Psoas muscle (tissue), 8 donors: ENCODE measurements around the gene TSPAN10. TPM values are rescaled to one million over a fixed set of nuclear protein-coding genes. Genes with fewer than 3 reads are reported as not detected.
"Not testable (repeated sequence)": the region's sequence is repeated elsewhere in the genome, so short reads cannot be mapped to it uniquely, and the experiment has no call there.

Source experiments
- ATAC-seq, 4 donors: fragments of 200-7000 bp; cut with Tn5 transposase; one replicate each; pipeline ENCODE4 v1.9.1; 2020; ENCODE audit warnings: moderate library complexity in 3 of 4, mild to moderate bottlenecking in 2 of 4
- DNase-seq, 2 donors: peaks; one replicate each; pipeline ENCODE4 v3.0.0-alpha.2; 2020
- H3K27ac ChIP-seq: fragments of 200-600 bp; one replicate; pipeline ENCODE4 v1.8.0; 2022
- H3K27me3 ChIP-seq, 3 donors: fragments of 200-600 bp in 1 of 3; one replicate each; pipeline versions ENCODE4 v1.6.1 to v1.8.0; 2013 to 2022; ENCODE audit warnings: low read length in 2 of 3, mild to moderate bottlenecking in 2 of 3, moderate library complexity in 1 of 3; ENCODE audit not compliant: insufficient read depth in 3 of 3
- H3K36me3 ChIP-seq, 2 donors: fragments of 200-600 bp in 1 of 2; one replicate each; pipeline versions ENCODE4 v1.6.1 to v1.8.0; 2013 to 2022; ENCODE audit warnings: low read depth in 1 of 2, mild to moderate bottlenecking in 1 of 2, moderate library complexity in 1 of 2; ENCODE audit not compliant: insufficient read depth in 1 of 2
- H3K4me1 ChIP-seq: fragments of 200-600 bp; one replicate; pipeline ENCODE4 v1.8.0; 2022
- H3K4me3 ChIP-seq: fragments of 200-600 bp; one replicate; pipeline ENCODE4 v1.8.0; 2022; ENCODE audit warnings: mild to moderate bottlenecking
- H3K9me3 ChIP-seq: fragments of 200-600 bp; one replicate; pipeline ENCODE4 v1.8.0; 2022
- WGBS, 3 donors: extraction: QIAGEN DNeasy Blood & Tissue Kit; methylation state at CpG; one replicate each; pipeline versions ENCODE4 v1.1.6 to v1.1.7; 2013; 5-methylcytosine and 5-hydroxymethylcytosine counted together
- intact Hi-C, 2 donors: fragments of 100-400 bp; cut with DNase I; formaldehyde crosslinking; loops; one replicate each; pipeline versions ENCODE4 v1.11.0 to v1.14.2; 2022
- polyA plus RNA-seq, 3 donors: library from polyadenylated mRNA; stranded (reverse); fragments of 200-250 nt; gene quantifications; one replicate each; pipeline ENCODE4 v1.2.3, GENCODE V29; 2013
- total RNA-seq, 4 donors: library from RNA; stranded (reverse); fragmentation: NEBNext Ultra II Directional in 2 of 4; extraction: Animal tissue kit (Norgen Biotek cat#: 25700) in 2 of 4; gene quantifications; one replicate each; pipeline versions ENCODE4 v1.2.1 to v1.2.4, GENCODE V29; 2021 to 2023
- TF ChIP-seq, protein P1 (sequence below): fragments of 200-600 bp; IDR thresholded peaks from one replicate; pipeline ENCODE4 v1.8.0; 2022; ENCODE audit warnings: antibody characterized with exemption
- donor health status: healthy with polysubstance abuse.
- donor health status: DM: no; HTN: no; CAD: no; lungs with moderate emphysema.
- donor health status: Bipolar disorder and iron deficiency.
- donor health status: healthy.
- donor health status: DM: yes; HTN: yes; CAD: no.
- donor health status: DM: no; HTN: no; CAD: no.
- donor health status: DM: no; HTN: no; CAD: no.
- donor health status: DM: yes; HTN: yes; CAD: no.

TSPAN10 gene
- total and polyA plus RNA-seq, 7 donors: 0.09 to 0.67 (median 0.22) TPM; not detected in 2

GRCh38 chr17:81612172-81612970, 24.6 kb upstream of the TSPAN10 start:
- ATAC-seq (no peak), DNase-seq (no peak)
- H3K27ac ChIP-seq: no peak overlapping the region
- H3K4me1 ChIP-seq: peaks cover 21% of the 10 kb centered on the region
- TF ChIP-seq, protein P1, sequence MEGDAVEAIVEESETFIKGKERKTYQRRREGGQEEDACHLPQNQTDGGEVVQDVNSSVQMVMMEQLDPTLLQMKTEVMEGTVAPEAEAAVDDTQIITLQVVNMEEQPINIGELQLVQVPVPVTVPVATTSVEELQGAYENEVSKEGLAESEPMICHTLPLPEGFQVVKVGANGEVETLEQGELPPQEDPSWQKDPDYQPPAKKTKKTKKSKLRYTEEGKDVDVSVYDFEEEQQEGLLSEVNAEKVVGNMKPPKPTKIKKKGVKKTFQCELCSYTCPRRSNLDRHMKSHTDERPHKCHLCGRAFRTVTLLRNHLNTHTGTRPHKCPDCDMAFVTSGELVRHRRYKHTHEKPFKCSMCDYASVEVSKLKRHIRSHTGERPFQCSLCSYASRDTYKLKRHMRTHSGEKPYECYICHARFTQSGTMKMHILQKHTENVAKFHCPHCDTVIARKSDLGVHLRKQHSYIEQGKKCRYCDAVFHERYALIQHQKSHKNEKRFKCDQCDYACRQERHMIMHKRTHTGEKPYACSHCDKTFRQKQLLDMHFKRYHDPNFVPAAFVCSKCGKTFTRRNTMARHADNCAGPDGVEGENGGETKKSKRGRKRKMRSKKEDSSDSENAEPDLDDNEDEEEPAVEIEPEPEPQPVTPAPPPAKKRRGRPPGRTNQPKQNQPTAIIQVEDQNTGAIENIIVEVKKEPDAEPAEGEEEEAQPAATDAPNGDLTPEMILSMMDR: no peak
- intact Hi-C loops: no loop called here
- 77 to 85% (median 82%) methylated on average over 16 of the region's 16 CpGs for WGBS, 3 donors
- H3K9me3 ChIP-seq: no peaks in the 10 kb centered on the region
- no peak overlapping the region for H3K4me3 ChIP-seq
- no peaks in the 10 kb centered on the region for H3K27me3 ChIP-seq
- peaks cover 18 to 94% of the 10 kb centered on the region in 2 donors for H3K36me3 ChIP-seq

- WGBS, 3 donors: 69 to 84% (median 76%) methylated on average over 4 of the region's 4 CpGs
- ATAC-seq (no peak), DNase-seq (no peak)
- Histone ChIP-seq H3K27me3 (no peaks in the 10 kb centered on the region), H3K4me3 (no peak overlapping the region), H3K36me3 (peaks cover 8 to 89% of the 10 kb centered on the region in 2 donors), H3K27ac (peak overlapping the region; percentile 67), H3K4me1 (peaks cover 21% of the 10 kb centered on the region), H3K9me3 (no peaks in the 10 kb centered on the region)
- intact Hi-C loops: no loop called here
- TF ChIP-seq, protein P1: no peak
These were observed 21.5 kb upstream of the TSPAN10 start for GRCh38 chr17:81615401-81615930.

DNA sequence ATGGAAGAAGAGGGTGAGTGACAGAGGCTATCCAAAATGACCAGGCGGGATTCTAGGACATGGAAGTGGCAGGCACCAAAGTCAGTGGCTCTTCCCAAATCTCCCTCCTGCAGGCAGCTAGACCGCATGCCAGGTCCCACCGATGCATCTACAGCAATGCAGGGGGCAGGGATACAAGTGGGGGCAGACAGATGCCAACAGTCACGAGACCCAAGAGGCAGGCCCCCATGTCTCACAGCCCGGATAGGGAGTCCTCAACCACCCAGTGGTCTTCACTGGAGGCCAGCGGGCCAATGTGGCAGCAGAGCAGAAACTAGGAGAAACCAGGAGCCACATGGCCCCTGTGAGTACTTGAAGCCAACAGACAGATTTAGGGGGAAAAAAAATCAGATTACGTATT, 20.1 kb upstream of the TSPAN10 start:
- peaks cover 13 to 93% of the 10 kb centered on the region in 2 donors for H3K36me3 ChIP-seq
- H3K4me1 ChIP-seq: peaks cover 26% of the 10 kb centered on the region
- H3K27me3 ChIP-seq: no peaks in the 10 kb centered on the region
- intact Hi-C loops: no loop called here
- 40 to 74% (median 59%) methylated on average over 7 of the region's 7 CpGs for WGBS, 3 donors
- ATAC-seq (no peak), DNase-seq (no peak)
- H3K4me3 ChIP-seq: no peak overlapping the region
- H3K27ac ChIP-seq: no peak overlapping the region
- no peaks in the 10 kb centered on the region for H3K9me3 ChIP-seq
- TF ChIP-seq, protein P1: no peak

- H3K27ac ChIP-seq, ATAC-seq, H3K27me3 ChIP-seq, H3K9me3 ChIP-seq, H3K4me3 ChIP-seq, intact Hi-C loops, DNase-seq: not testable (repeated sequence)
- H3K36me3 ChIP-seq: peaks cover 13 to 93% of the 10 kb centered on the region in 2 donors
- peaks cover 26% of the 10 kb centered on the region for H3K4me1 ChIP-seq
- 88 to 97% (median 95%) methylated on average over 3 to 29 of the region's 36 CpGs for WGBS, 3 donors
These were observed 18.7 kb upstream of the TSPAN10 start for GRCh38 chr17:81618307-81618706.

- Histone ChIP-seq H3K4me1 (peaks cover 5% of the 10 kb centered on the region), H3K4me3 (no peak overlapping the region), H3K9me3 (no peaks in the 10 kb centered on the region), H3K27ac (no peak overlapping the region), H3K27me3 (no peaks in the 10 kb centered on the region), H3K36me3 (peaks cover 15 to 94% of the 10 kb centered on the region in 2 donors)
- TF ChIP-seq, protein P1: no peak
- DNase-seq (no peak), ATAC-seq (peak; percentile 44 to 56 (median 52))
- intact Hi-C loops: loop anchor here in 1 of 2 donors (10.0 kb wide), 1 partner anchor 57 kb away; no protein-coding TSS in a partner anchor
- 37 to 58% (median 43%) methylated on average over 11 of the region's 11 CpGs for WGBS, 3 donors
These were observed 15.4 kb upstream of the TSPAN10 start for GRCh38 chr17:81621494-81622130.
